Muscle layer of duodenum (tissue), 2 donors: ENCODE results near the gene CDH23.
A peak's percentile ranks its signal among the peaks of the same experiment; 100 is the strongest.

Experiments used
- H3K27ac ChIP-seq: one replicate; pipeline ENCODE4 v1.7.0; 2013; ENCODE audit warnings: mild to moderate bottlenecking, low read length
- H3K27me3 ChIP-seq: one replicate; pipeline ENCODE4 v1.7.0; 2013; ENCODE audit warnings: low read depth, mild to moderate bottlenecking, control low read depth, low read length
- H3K36me3 ChIP-seq, 2 donors: one replicate each; pipeline ENCODE4 v1.7.0; 2013; ENCODE audit warnings: low read length in 2 of 2, control low read depth in 1 of 2, mild to moderate bottlenecking in 1 of 2; ENCODE audit not compliant: insufficient read depth in 2 of 2, control insufficient read depth in 1 of 2
- H3K4me1 ChIP-seq, 2 donors: one replicate each; pipeline ENCODE4 v1.7.0; 2013; ENCODE audit warnings: low read length in 2 of 2, mild to moderate bottlenecking in 2 of 2, control low read depth in 1 of 2, moderate library complexity in 1 of 2; ENCODE audit not compliant: insufficient read depth in 2 of 2, control insufficient read depth in 1 of 2
- H3K4me3 ChIP-seq, 2 donors: one replicate each; pipeline ENCODE4 v1.7.0; 2013; ENCODE audit warnings: low read length in 2 of 2, low read depth in 1 of 2, mild to moderate bottlenecking in 1 of 2
- H3K9me3 ChIP-seq, 2 donors: one replicate each; pipeline ENCODE4 v1.7.0; 2013; ENCODE audit warnings: low read length in 2 of 2, control low read depth in 1 of 2, mild to moderate bottlenecking in 1 of 2; ENCODE audit not compliant: control insufficient read depth in 1 of 2
- donor health status: healthy.

The CDH23 gene

DNA sequence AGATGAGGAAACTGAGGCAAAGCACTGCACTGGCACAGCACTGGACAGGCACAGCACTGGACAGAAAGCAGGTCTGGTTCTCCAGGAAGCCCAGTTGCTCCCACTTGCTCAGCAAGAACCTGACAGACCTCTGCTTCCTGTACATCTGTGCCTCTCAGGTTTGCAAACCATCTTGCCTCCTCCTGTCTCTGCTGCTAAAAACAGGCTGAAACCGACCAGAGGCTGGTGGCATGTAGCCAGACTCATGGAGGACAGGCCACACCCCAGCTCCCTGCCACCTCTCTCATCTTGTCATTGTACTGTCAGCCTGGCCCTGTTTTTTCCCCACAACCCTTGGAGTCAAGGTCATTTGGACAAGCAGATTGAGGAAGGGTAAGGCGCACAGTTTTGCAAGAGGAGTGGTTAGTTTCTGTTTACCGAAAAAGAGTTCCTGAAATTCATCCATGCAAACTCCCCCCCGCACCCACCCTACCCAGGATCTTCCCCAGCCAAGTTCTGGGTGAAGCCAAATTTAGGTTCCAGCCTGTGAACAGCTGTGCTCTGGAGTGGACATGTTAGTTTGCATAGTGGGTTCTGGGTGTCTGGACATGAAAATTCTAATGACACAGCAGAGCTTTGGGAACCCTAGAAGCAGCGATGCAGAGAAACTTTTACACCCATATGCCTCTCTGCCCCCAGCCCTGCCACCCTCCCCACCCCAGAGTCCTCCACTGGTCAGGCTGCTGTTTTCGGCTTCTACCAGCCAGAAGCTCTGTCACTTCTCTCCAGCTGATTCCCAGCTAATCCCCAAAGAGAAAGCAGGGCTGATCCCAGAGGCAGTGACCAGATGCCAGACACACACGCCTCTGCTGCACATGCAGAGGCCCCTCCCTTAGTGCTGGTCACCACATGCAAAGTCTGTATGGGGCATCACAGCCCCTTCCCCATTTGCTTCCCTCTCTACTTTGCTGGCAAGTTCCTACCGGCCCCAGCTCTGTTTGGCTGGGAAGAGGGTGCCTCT, 331.3 kb downstream of the CDH23 start:
- Histone ChIP-seq H3K27ac (peak overlapping the region; percentile 67), H3K36me3 (no peaks in the 10 kb centered on the region), H3K4me1 (peaks cover 23 to 32% of the 10 kb centered on the region in 2 donors), H3K4me3 (peak overlapping the region; percentile 19 to 26), H3K27me3 (no peaks in the 10 kb centered on the region), H3K9me3 (no peaks in the 10 kb centered on the region)

DNA sequence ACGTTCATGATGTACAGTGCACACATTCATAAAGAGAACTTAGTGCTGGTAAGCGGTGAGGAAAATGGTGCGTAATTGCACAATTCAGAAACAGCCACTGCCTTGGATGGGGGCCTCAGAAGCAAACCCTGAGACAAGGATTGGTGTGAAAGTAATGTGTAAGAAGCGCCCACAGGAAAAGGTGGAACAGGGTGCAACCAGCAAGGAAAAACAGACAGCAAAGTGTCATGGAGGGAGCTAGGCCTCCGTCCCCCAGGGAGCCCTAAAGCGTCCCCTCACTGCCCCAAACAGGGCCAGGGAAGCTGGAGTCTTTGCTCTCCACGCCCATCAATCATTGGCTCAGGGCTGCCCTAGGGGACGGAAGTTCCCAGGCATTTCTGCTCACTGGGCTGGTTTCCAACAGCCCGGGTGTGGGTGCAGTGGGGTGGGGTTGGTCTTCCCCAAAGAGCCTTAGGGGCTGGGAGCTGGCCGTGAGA, 332.5 kb downstream of the CDH23 start:
- H3K9me3 ChIP-seq = no peaks in the 10 kb centered on the region
- no peaks in the 10 kb centered on the region for H3K27me3 ChIP-seq
- H3K4me3 ChIP-seq = no peak overlapping the region
- peaks cover 23 to 32% of the 10 kb centered on the region in 2 donors for H3K4me1 ChIP-seq
- H3K27ac ChIP-seq = peak overlapping the region; percentile 27
- no peaks in the 10 kb centered on the region for H3K36me3 ChIP-seq

DNA sequence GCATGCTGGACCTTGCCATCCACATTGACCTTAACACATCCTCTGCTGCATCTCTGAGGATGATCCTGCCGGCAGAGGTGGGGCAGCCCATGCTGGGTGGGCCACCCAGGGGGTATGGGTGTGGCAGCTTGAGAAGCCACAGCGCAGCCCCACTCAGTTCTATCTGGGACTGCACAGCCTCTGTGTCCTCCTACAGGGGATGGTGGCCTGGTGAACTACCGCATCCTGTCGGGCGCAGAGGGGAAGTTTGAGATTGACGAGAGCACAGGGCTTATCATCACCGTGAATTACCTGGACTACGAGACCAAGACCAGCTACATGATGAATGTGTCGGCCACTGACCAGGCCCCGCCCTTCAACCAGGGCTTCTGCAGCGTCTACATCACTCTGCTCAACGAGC, 335.1 kb downstream of the CDH23 start:
- Histone ChIP-seq H3K4me1 (peaks cover 22 to 27% of the 10 kb centered on the region in 2 donors), H3K9me3 (no peaks in the 10 kb centered on the region), H3K27ac (no peak overlapping the region), H3K27me3 (no peaks in the 10 kb centered on the region), H3K4me3 (no peak overlapping the region), H3K36me3 (no peaks in the 10 kb centered on the region)

DNA sequence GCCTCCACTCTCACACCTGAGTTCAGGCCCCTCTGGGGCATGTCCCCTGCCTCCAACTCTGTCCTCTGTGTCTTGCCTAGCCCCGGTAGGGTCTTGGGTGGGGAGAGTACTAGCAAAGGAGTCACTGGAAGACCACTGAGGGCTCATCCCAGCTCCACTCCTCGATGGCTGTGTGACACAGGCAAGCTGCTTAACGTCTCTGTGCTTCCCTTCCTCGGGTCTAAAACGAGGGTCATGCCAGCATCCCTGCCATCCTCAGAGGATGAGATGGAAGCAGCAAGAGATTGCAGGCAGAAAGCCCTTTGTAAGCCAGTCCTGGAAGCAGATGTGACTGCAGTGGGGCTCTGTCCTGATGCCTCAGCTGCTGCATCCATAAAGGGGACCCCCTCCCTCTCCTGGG, 338.1 kb downstream of the CDH23 start:
- Histone ChIP-seq H3K27me3 (no peaks in the 10 kb centered on the region), H3K4me3 (no peak overlapping the region), H3K27ac (no peak overlapping the region), H3K36me3 (no peaks in the 10 kb centered on the region), H3K4me1 (no peaks in the 10 kb centered on the region), H3K9me3 (no peaks in the 10 kb centered on the region)

DNA sequence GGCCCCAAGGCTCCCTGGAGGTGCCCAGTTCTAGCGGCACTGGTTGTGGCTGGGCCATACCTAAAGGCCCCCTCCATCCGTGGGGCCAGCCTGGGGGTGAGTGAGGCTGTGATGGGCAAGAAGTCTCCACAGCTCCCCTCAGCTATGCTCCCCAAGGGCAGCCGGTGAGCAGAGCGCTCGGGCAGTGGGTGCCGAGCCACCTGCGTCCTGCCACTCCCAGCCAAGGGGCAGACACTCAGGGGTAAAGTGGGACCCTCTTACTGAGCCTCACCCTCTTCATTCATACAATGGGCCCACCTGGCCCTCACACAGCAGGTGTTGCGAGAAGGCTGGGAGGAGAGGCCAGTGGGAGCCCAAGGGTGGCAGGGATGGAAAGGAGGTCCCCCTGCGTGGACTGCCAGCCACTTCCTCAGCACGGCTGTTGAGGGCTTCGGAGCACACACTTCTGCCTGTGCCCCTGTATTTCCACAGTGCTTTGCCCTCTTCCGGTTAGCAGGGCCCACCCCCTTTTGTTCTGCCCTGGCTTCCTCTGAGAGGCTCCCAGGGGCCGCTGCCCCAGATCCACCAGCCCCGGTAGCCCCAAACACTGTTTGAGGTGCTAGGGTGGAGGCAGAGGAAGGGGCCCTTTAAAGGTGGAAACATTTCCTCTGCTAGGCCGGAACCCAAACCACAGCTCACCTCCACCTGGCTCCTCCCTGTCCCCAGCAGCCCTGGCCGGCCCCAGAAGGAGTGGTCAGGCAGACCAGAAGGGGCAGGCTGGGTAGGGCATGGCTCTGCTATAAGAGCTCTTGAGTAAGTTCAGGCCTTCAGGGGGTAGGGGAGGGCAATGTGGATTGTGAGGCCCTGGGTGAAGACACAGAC, 339.2 kb downstream of the CDH23 start:
- Histone ChIP-seq H3K36me3 (no peaks in the 10 kb centered on the region), H3K4me1 (peaks cover 6 to 9% of the 10 kb centered on the region in 2 donors), H3K27ac (peak overlapping the region; percentile 57), H3K9me3 (no peaks in the 10 kb centered on the region), H3K27me3 (no peaks in the 10 kb centered on the region), H3K4me3 (no peak overlapping the region)

DNA sequence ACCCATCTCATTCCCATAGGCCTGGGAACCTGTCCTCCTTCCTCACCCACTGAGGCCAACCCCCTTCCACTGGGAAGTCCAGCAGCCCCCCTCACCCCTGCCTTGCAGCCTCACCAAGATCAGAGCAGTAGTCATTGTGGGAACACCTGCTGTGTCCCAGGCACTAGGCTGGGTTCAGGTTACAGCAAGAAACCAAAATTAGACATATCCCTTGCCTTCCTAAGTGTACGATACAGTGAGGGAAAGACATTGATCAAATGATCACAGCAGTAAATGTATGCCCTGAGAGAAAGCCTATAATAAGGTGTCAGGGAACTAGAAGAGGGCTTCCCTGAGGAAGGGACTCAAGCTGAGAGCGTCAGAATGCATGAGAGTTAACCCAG, 339.8 kb downstream of the CDH23 start:
- no peaks in the 10 kb centered on the region for H3K9me3 ChIP-seq
- H3K4me1 ChIP-seq = peaks cover 6 to 9% of the 10 kb centered on the region in 2 donors
- peak overlapping the region; percentile 57 for H3K27ac ChIP-seq
- no peaks in the 10 kb centered on the region for H3K36me3 ChIP-seq
- no peaks in the 10 kb centered on the region for H3K27me3 ChIP-seq
- H3K4me3 ChIP-seq = no peak overlapping the region

DNA sequence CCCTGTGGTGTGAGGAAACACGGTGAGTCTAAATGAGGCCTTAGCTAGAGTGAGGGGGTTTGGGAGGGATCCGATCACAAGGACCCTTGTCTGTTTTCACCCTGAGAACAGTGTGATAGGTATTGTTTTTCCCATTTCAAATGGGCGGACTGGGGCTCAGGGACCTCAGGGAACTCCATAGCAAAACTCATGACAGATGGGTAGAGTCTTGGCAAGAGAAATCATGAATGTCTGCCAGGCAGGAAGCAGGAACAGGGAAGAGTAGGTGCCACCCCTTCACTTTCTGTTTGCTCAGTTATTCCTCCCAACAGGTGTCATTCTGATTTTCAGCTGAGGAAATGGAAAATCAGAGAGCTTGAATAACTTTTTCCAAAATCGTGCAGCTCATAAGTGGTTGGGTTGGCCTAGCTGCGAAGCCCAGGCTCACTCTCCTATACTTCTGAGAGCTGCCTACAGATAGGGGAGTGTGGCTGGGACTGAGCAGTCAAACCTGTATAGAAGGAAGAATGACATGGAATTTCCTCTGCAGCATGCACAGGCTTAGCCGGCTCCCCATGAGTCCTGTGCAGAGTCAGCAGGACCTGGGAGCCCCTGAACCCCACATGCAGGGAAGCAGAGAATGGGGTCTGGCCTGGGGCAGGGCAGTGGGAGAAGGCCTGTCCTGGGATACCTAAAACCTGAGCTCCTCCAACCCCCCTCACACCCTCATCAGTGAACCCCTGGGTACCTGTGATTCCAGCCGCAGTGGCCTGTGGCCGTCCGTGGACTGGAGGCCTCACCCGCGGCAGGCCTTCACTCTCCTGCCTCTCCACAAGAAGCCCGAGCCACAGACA, 340.5 kb downstream of the CDH23 start:
- H3K27ac ChIP-seq = peak overlapping the region; percentile 57
- peaks cover 6 to 9% of the 10 kb centered on the region in 2 donors for H3K4me1 ChIP-seq

DNA sequence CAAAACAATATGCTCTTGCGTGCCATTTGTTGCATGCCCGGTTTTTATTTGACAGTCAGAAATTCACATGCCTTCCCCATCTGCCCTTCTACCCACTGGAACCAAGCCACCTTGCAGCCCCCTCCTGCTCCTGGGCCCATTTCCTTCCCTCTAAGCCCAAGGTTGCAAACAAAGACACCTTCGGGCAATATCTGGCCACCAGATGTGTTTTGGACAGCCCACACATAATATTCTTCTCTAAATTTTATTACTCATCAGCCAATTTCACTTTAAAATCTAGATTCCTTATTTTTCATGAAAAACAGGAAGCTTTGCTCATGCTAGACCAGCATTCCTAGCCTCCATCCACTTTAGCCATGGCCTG, 341.1 kb downstream of the CDH23 start:
- Histone ChIP-seq H3K27ac (peak overlapping the region; percentile 57), H3K9me3 (peaks cover 0 to 5% of the 10 kb centered on the region in 2 donors), H3K4me1 (peaks cover 6 to 9% of the 10 kb centered on the region in 2 donors), H3K4me3 (no peak overlapping the region), H3K36me3 (no peaks in the 10 kb centered on the region), H3K27me3 (no peaks in the 10 kb centered on the region)

More for the DNA sequence above, 340.5 kb downstream of the CDH23 start:
- Histone ChIP-seq H3K4me3 (no peak overlapping the region), H3K36me3 (no peaks in the 10 kb centered on the region), H3K27me3 (no peaks in the 10 kb centered on the region), H3K9me3 (no peaks in the 10 kb centered on the region)

DNA sequence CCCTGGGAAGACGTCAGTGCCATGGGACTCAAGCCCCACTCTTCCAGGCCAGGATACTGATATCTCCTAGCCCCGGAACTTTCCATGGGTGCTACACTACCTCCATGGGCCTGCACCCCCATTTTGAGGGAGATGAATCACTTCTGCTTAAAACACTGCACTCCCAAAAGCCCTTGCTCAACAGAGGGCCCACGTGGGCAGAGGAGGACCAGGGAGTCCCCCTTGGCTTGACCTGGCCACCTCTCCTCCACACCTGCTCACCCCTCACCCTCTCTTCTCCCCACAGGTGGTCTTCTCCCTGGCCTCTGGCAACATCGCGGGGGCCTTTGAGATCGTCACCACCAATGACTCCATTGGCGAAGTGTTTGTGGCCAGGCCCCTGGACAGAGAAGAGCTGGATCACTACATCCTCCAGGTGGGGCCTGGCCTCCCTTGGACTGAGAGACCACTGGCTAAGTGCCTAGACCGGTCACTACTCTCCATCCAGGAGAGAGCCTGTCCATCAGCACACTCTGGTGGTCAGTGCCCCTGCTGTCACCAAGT, 342.7 kb downstream of the CDH23 start:
- Histone ChIP-seq H3K4me3 (no peak overlapping the region), H3K36me3 (no peaks in the 10 kb centered on the region), H3K9me3 (peaks cover 0 to 8% of the 10 kb centered on the region in 2 donors), H3K4me1 (peaks cover 6 to 9% of the 10 kb centered on the region in 2 donors), H3K27ac (no peak overlapping the region), H3K27me3 (no peaks in the 10 kb centered on the region)

DNA sequence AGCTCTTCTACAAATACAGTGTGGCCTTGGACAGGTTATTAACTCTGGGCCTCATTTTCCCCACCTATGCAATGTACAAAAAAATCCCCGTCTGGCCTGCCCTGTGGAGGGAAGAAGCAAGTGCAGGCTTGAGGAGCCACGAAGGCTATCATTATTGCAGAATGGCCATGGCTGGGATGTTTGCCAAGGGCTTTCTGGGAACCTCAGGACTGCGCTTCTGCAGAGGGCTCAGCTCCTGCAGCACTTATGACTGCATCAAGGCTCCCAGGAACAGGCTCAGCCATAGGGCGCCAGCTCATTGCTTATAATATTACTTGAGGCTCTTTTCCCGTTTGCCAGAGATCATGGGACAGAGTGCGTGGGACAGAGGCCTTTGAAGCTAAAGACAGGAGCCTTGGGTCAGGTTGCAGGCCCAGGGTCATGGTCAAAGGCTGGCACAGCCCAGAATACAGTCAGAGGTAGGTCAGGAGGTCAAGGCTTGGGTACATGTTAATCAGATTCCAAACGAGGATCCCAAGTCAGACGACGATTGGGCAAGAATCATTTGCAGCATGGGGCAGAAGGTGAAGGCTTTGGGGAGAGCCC, 343.4 kb downstream of the CDH23 start:
- H3K4me1 ChIP-seq = peaks cover 6 to 9% of the 10 kb centered on the region in 2 donors
- H3K4me3 ChIP-seq = no peak overlapping the region
- no peaks in the 10 kb centered on the region for H3K27me3 ChIP-seq
- no peak overlapping the region for H3K27ac ChIP-seq
- H3K9me3 ChIP-seq = peaks cover 0 to 8% of the 10 kb centered on the region in 2 donors
- H3K36me3 ChIP-seq = no peaks in the 10 kb centered on the region
